ENCODE measurements around the gene SERPINB2.

SERPINB2 gene

GRCh38 chr18:63887424-63887823, at the start of gene SERPINB2:
TSS of gene SERPINB2 (plus strand) at chr18:63887705. CDS start at chr18:63891445, 3,740 bp downstream.
- Mint-ChIP-seq H3K4me3 (no peak within 1 kb of the TSS), H3K9me3 (ENCODE audit: low read depth) (no peaks in the 10 kb centered on the region), H3K36me3 (no peaks in the 10 kb centered on the region), H3K27me3 (peaks cover 14% of the 10 kb centered on the region), H3K4me1 (ENCODE audit: low read depth) (peaks cover 3% of the 10 kb centered on the region), H3K27ac (no peak within 1 kb of the TSS)

GRCh38 chr18:63843008-63843407, 44.5 kb upstream of the SERPINB2 start:
- Mint-ChIP-seq H3K27ac (no peak overlapping the region), H3K27me3 (peaks cover 13% of the 10 kb centered on the region), H3K4me3 (no peak overlapping the region), H3K36me3 (no peaks in the 10 kb centered on the region), H3K9me3 (ENCODE audit: low read depth) (no peaks in the 10 kb centered on the region), H3K4me1 (ENCODE audit: low read depth) (no peaks in the 10 kb centered on the region)

DNA sequence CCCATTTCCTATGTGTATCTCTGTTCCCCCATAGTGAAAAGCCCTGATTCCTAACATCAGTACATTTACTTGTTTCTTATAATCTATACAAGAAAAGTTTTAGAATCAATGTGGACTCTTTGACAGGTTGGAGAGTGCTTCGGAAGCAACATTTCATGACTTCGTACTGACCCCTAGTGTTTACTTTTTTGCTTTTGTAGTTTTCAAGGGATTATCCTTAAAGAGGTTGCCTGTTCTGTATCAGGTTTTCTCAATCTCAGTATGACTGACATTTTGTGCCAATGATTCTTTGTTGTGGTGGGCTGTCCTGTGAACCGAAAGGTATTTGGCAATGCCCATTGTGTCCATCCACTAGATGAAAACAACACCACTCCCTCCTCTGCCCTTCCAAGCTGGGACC, 43.3 kb upstream of the SERPINB2 start:
- no peaks in the 10 kb centered on the region for H3K36me3 Mint-ChIP-seq
- no peak overlapping the region for H3K27ac Mint-ChIP-seq
- no peak overlapping the region for H3K4me3 Mint-ChIP-seq
- H3K9me3 Mint-ChIP-seq (ENCODE audit: low read depth) = no peaks in the 10 kb centered on the region
- no peaks in the 10 kb centered on the region for H3K4me1 Mint-ChIP-seq (ENCODE audit: low read depth)
- H3K27me3 Mint-ChIP-seq = peaks cover 12% of the 10 kb centered on the region

GRCh38 chr18:63848159-63848558, 39.3 kb upstream of the SERPINB2 start:
- H3K4me1 Mint-ChIP-seq (ENCODE audit: low read depth) = no peaks in the 10 kb centered on the region
- H3K27me3 Mint-ChIP-seq = peaks cover 3% of the 10 kb centered on the region
- no peak overlapping the region for H3K4me3 Mint-ChIP-seq
- H3K36me3 Mint-ChIP-seq = no peaks in the 10 kb centered on the region
- H3K27ac Mint-ChIP-seq = no peak overlapping the region
- no peaks in the 10 kb centered on the region for H3K9me3 Mint-ChIP-seq (ENCODE audit: low read depth)

DNA sequence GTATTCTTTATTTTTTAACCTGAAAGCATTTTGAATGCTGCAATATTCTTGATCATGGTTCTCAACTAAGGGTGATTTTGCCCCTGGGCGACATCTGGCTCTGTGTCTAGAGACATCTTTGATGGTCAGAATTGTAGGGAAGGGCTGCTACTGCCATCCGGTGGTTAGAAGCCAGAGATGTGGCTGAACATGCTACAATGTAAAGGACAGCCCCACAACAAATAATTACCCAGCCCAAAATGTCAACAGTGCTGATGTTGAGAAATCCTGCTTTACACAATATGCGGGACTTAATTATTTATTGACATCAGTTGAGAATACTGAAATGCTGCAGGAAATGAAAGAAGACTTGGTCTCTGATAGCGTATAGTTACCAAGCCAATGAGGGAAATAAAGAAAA, 37.5 kb upstream of the SERPINB2 start:
- H3K36me3 Mint-ChIP-seq = no peaks in the 10 kb centered on the region
- peaks cover 2% of the 10 kb centered on the region for H3K27me3 Mint-ChIP-seq
- H3K4me1 Mint-ChIP-seq (ENCODE audit: low read depth) = no peaks in the 10 kb centered on the region
- no peak overlapping the region for H3K27ac Mint-ChIP-seq
- peaks cover 2% of the 10 kb centered on the region for H3K9me3 Mint-ChIP-seq (ENCODE audit: low read depth)
- no peak overlapping the region for H3K4me3 Mint-ChIP-seq

DNA sequence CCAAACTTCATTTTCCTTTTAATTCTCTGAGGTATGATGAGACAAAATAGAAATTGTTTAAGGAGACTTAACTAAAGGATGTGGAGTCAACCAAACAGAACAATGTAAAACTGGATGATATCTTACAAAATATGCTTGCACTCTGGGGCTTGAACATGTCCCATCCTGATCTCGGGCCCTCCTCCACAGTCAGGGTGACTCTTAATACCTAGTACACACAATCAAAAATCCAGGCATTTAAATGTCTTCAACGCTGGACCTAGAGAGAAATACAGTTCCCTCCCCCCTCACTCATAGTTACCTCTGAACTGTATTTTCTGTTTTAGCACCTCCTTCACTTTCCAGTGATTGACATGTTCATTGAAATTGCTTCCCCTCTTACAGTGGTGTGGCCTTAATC, 36.9 kb upstream of the SERPINB2 start:
- Mint-ChIP-seq H3K27me3 (peaks cover 2% of the 10 kb centered on the region), H3K9me3 (ENCODE audit: low read depth) (peaks cover 3% of the 10 kb centered on the region), H3K36me3 (no peaks in the 10 kb centered on the region), H3K27ac (no peak overlapping the region), H3K4me3 (no peak overlapping the region), H3K4me1 (ENCODE audit: low read depth) (no peaks in the 10 kb centered on the region)

DNA sequence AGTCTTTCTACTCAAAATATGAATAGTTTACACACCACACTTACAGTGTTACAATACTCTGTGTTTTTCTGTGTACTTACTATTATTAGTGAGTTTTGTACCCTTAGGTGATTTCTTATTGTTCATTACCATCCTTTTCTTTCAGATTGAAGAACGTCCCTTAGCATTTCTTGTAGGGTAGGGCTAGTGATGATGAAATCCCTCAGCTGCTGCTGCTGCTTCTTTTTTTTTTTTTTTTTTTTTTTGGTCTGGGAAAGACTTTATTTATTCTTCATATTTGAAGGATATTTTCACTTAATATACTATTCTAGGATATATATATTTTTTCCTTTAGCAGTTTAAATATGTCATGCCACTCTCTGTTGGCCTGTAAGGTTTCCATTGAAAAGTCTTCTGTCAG, 29.0 kb upstream of the SERPINB2 start:
- H3K27ac Mint-ChIP-seq = no peak overlapping the region
- H3K27me3 Mint-ChIP-seq = peaks cover 10% of the 10 kb centered on the region
- peaks cover 3% of the 10 kb centered on the region for H3K9me3 Mint-ChIP-seq (ENCODE audit: low read depth)
- H3K4me3 Mint-ChIP-seq = no peak overlapping the region
- H3K4me1 Mint-ChIP-seq (ENCODE audit: low read depth) = no peaks in the 10 kb centered on the region
- H3K36me3 Mint-ChIP-seq = no peaks in the 10 kb centered on the region

DNA sequence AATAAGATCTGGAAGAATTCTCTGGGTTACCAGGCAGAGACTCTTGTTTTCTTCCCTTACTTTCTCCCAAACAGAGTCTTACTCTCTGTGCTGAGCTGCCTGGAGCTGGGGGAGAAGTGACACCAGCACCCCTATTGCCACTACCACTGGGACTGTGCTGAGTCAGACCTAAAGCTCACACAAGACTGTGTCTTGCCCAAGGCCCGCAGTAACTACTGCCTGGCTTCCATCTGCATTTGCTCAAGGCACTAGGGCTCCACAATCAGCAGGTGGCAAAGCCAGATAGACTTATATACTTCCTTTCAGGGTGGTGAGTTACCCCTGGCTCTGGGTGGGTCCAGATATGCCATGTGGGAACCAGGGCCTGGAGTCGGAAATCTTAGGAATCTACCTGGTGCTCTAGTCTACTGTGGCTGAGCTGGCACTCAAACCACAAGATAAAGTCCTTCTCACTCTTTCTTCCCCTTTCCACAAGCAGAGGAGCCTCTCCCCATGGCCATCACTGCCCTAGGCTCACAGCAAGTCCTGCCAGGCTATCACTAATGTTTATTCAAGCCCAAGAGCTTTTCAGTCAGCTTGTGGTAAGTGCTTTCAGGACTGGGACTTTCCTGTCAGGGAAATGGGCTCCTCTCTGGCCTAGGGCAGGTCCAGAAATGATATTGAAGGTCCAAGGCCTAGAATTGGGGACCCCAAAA, 27.6 kb upstream of the SERPINB2 start:
- Mint-ChIP-seq H3K9me3 (ENCODE audit: low read depth) (peaks cover 2% of the 10 kb centered on the region), H3K27ac (no peak overlapping the region), H3K4me3 (no peak overlapping the region), H3K27me3 (peaks cover 10% of the 10 kb centered on the region), H3K36me3 (no peaks in the 10 kb centered on the region), H3K4me1 (ENCODE audit: low read depth) (no peaks in the 10 kb centered on the region)

DNA sequence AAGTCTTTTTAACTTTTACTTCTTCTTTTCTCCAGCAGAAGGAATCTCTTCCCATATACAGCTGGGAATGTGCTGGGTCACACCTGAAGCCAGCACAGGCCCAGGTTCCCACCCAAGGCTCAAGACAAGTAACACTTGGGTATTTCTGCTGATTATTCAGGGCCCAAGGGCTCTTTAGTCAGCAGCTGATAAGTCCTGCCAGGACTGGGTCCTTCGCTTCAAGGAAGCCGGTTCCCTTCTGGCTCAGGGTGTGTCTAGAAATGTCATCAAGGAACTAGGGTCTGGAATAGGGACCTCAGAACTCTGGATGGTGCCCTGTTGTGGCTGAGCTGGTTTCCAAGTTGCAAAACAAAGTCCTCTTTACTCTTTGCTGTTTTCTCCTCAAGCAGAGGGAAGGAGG, 27.0 kb upstream of the SERPINB2 start:
- H3K9me3 Mint-ChIP-seq (ENCODE audit: low read depth) = no peaks in the 10 kb centered on the region

GRCh38 chr18:63867368-63868125, 20.0 kb upstream of the SERPINB2 start:
- Mint-ChIP-seq H3K9me3 (ENCODE audit: low read depth) (no peaks in the 10 kb centered on the region), H3K4me1 (ENCODE audit: low read depth) (no peaks in the 10 kb centered on the region), H3K4me3 (no peak overlapping the region), H3K27me3 (no peaks in the 10 kb centered on the region), H3K36me3 (no peaks in the 10 kb centered on the region), H3K27ac (no peak overlapping the region)

More for the DNA sequence above, 27.0 kb upstream of the SERPINB2 start:
- no peaks in the 10 kb centered on the region for H3K4me1 Mint-ChIP-seq (ENCODE audit: low read depth)
- H3K27me3 Mint-ChIP-seq = peaks cover 10% of the 10 kb centered on the region
- H3K4me3 Mint-ChIP-seq = no peak overlapping the region
- no peaks in the 10 kb centered on the region for H3K36me3 Mint-ChIP-seq
- no peak overlapping the region for H3K27ac Mint-ChIP-seq

DNA sequence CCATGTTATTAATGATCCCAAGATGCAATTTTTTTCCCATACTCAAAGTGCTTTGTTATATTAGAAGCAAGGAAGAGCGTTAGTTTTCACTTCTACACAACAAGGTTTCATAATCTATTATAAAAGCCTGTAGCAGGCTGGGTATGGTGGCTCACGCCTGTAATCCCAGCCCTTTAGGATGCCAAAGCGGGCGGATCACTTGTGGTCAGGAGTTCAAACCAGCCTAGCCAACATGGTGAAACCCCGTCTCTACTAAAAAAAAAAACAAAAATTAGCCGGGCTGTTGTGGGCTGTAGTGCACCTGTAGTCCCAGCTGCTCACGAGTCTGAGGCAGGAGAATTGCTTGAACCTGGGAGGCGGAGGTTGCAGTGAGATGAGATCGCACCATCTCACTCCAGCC, 19.0 kb upstream of the SERPINB2 start:
- Mint-ChIP-seq H3K27ac (no peak overlapping the region), H3K36me3 (no peaks in the 10 kb centered on the region), H3K4me1 (ENCODE audit: low read depth) (no peaks in the 10 kb centered on the region), H3K4me3 (no peak overlapping the region), H3K27me3 (no peaks in the 10 kb centered on the region), H3K9me3 (ENCODE audit: low read depth) (no peaks in the 10 kb centered on the region)

GRCh38 chr18:63869374-63869773, 18.1 kb upstream of the SERPINB2 start:
- Mint-ChIP-seq H3K27me3 (no peaks in the 10 kb centered on the region), H3K36me3 (no peaks in the 10 kb centered on the region), H3K27ac (no peak overlapping the region), H3K9me3 (ENCODE audit: low read depth) (no peaks in the 10 kb centered on the region), H3K4me3 (no peak overlapping the region), H3K4me1 (ENCODE audit: low read depth) (no peaks in the 10 kb centered on the region)

- Mint-ChIP-seq H3K27me3 (no peaks in the 10 kb centered on the region), H3K9me3 (ENCODE audit: low read depth) (no peaks in the 10 kb centered on the region), H3K4me3 (no peak overlapping the region), H3K27ac (no peak overlapping the region), H3K36me3 (no peaks in the 10 kb centered on the region), H3K4me1 (ENCODE audit: low read depth) (no peaks in the 10 kb centered on the region)
Observed at GRCh38 chr18:63869851-63870250, 17.7 kb upstream of the SERPINB2 start.

DNA sequence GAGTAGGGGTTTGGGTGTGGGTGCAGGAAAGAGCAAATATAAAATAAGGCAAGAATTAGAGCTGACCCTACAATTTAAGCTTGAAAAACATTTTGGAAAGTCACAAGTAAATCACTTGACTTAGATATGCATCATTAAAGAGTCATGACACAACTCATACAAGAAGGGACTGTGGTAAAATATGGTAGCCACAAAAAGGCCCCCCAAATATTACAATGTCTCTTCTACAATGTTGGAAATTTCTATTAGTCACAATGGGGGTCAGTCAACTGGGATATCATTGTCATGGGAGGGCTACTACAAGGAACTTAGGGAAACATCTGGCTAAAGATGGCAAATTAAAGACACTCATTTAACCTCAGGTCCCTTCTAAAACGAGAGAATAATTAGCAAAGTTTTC, 15.7 kb upstream of the SERPINB2 start:
- Mint-ChIP-seq H3K4me3 (no peak overlapping the region), H3K36me3 (no peaks in the 10 kb centered on the region), H3K27ac (no peak overlapping the region), H3K9me3 (ENCODE audit: low read depth) (no peaks in the 10 kb centered on the region), H3K4me1 (ENCODE audit: low read depth) (no peaks in the 10 kb centered on the region), H3K27me3 (no peaks in the 10 kb centered on the region)

DNA sequence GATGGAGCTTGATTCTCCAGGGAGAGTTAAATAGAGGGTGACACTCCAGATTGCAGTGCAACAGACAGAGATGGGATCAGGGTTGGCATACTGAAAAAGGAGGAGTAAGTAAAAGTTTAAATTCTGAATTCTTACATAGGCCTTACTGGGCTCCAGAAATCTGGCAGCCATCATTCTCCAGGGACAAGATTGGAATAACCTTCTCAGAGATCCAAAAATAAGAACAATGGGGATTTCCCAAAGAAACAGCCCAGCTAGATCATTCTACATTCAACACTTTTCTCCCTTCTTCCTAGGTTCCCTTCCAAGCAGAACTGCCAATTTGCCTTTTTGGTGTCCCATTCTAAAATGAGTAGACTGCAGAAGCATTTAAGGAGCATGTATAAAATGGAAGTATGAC, 14.9 kb upstream of the SERPINB2 start:
- H3K27me3 Mint-ChIP-seq = no peaks in the 10 kb centered on the region
- H3K4me1 Mint-ChIP-seq (ENCODE audit: low read depth) = no peaks in the 10 kb centered on the region
- H3K36me3 Mint-ChIP-seq = no peaks in the 10 kb centered on the region
- H3K9me3 Mint-ChIP-seq (ENCODE audit: low read depth) = no peaks in the 10 kb centered on the region
- no peak overlapping the region for H3K27ac Mint-ChIP-seq
- no peak overlapping the region for H3K4me3 Mint-ChIP-seq

DNA sequence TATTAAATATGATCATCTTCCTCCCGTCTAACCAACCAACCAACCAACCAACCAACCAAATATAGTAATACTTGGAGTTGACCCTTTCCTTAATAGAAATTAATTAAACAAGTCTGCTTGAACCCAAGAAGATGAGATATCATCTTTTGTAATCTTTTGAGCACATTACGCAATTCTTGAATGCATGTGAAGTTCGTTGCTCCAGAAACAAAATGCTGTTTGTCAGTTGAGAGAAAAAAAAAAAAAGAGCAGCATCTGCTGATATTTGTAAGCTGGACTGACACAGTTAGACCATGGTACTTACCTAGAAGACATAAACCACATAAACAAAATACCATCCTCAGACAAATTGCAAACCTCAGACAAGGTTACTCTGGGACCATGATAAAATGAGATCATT, 9.2 kb upstream of the SERPINB2 start:
- Mint-ChIP-seq H3K27me3 (no peaks in the 10 kb centered on the region), H3K36me3 (no peaks in the 10 kb centered on the region), H3K4me3 (no peak overlapping the region), H3K9me3 (ENCODE audit: low read depth) (no peaks in the 10 kb centered on the region), H3K27ac (no peak overlapping the region), H3K4me1 (ENCODE audit: low read depth) (no peaks in the 10 kb centered on the region)

Data from activated naive CD8-positive, alpha-beta T cell (primary cell).